Ovary (tissue), 9 donors: ENCODE data around the gene TNFSF11. TPM values are rescaled to one million over a fixed set of nuclear protein-coding genes. Genes with fewer than 3 reads are reported as not detected.

ENCODE experiments used
- DNase-seq, 5 donors: peaks; one replicate each; pipeline ENCODE4 v3.0.0-alpha.2; 2019 to 2020
- H3K27ac ChIP-seq, 2 donors: fragments of 200-600 bp; one replicate each; pipeline versions ENCODE4 v1.5.1 to v1.8.0; 2019 to 2022
- H3K27me3 ChIP-seq: fragments of 200-600 bp; one replicate; pipeline ENCODE4 v1.8.0; 2022
- H3K36me3 ChIP-seq: fragments of 200-600 bp; sonication (generic); one replicate; pipeline ENCODE4 v1.5.1; 2019
- H3K4me1 ChIP-seq: one replicate; pipeline ENCODE4 v1.8.1; 2013; ENCODE audit warnings: mild to moderate bottlenecking, moderate library complexity; ENCODE audit not compliant: insufficient read depth
- H3K4me3 ChIP-seq: fragments of 200-600 bp; sonication (generic); one replicate; pipeline ENCODE4 v1.5.1; 2017
- H3K9me3 ChIP-seq, 2 donors: fragments of 200-600 bp in 1 of 2; sonication (generic) in 1 of 2; one replicate each; pipeline versions ENCODE4 v1.5.1 to v1.8.1; 2013 to 2019; ENCODE audit warnings: mild to moderate bottlenecking in 1 of 2, moderate library complexity in 1 of 2
- CTCF ChIP-seq, 3 donors: fragments of 450-650 bp in 2 of 3; fragments of 200-600 bp in 1 of 3; IDR thresholded peaks; one replicate each; pipeline versions ENCODE4 v1.5.1 to v1.8.0; 2016 to 2022; ENCODE audit warnings: antibody characterized with exemption in 3 of 3, mild to moderate bottlenecking in 1 of 3
- EP300 ChIP-seq: sonication (generic); formaldehyde crosslinking; IDR thresholded peaks from one replicate; pipeline ENCODE4 v1.6.1; 2017; ENCODE audit warnings: antibody characterized with exemption
- POLR2A ChIP-seq: fragments of 450-650 bp; IDR thresholded peaks from one replicate; pipeline ENCODE4 v1.6.1; 2017; ENCODE audit warnings: antibody characterized with exemption, mild to moderate bottlenecking, moderate library complexity
- WGBS, 3 donors: extraction: QIAGEN DNeasy Blood & Tissue Kit in 1 of 3; methylation state at CpG; one replicate each; pipeline versions ENCODE4 v1.1.5 to v1.1.7; 2013 to 2017; 5-methylcytosine and 5-hydroxymethylcytosine counted together
- intact Hi-C, 4 donors: fragments of 100-400 bp; cut with DNase I; formaldehyde crosslinking; loops; one replicate each; pipeline versions ENCODE4 v1.11.0 to v1.15.1; 2022 to 2023
- polyA plus RNA-seq, 2 donors: library from polyadenylated mRNA; stranded (reverse); fragments of 200-250 nt in 1 of 2; fragments of 350-450 nt in 1 of 2; fragmentation: Illumina TruSeq in 1 of 2; extraction: RNeasy Lipid Tissue Mini Kit (QIAGEN cat#74804) in 1 of 2; gene quantifications; one replicate each; pipeline ENCODE4 v1.2.3, GENCODE V29; 2013 to 2014
- total RNA-seq, 7 donors: library from RNA; depleted of rRNA in 2 of 7; stranded (reverse); fragments of >200 nt in 2 of 7; fragmentation: NEBNext Ultra II Directional in 3 of 7; extraction: Animal tissue kit (Norgen Biotek cat#: 25700) in 3 of 7; gene quantifications; one replicate each; pipeline versions ENCODE4 v1.1.0 to v1.2.4, GENCODE V29; 2016 to 2023
- donor health status: DM: no; HTN: no; CAD: no; lungs with moderate emphysema.
- donor health status: DM: no; HTN: no; CAD: no.
- donor health status: Bipolar disorder and iron deficiency.
- donor health status: DM: yes; HTN: yes; CAD: no.
- donor health status: DM: no; HTN: no; CAD: no.
- donor health status: DM: yes; HTN: yes; CAD: no.

Gene TNFSF11
- total and polyA plus RNA-seq, 9 donors: 0.13 TPM; not detected in 8

GRCh38 chr13:42547612-42548011, 26.3 kb upstream of the TNFSF11 start:
- H3K36me3 ChIP-seq: no peaks in the 10 kb centered on the region
- H3K27ac ChIP-seq: no peak overlapping the region
- H3K9me3 ChIP-seq: no peaks in the 10 kb centered on the region
- DNase-seq: no peak
- H3K27me3 ChIP-seq: no peaks in the 10 kb centered on the region
- intact Hi-C loops: no loop called here
- no peaks in the 10 kb centered on the region for H3K4me1 ChIP-seq
- no peak for TF ChIP-seq CTCF (IDR thresholded peaks at IDR 0.05)
- TF ChIP-seq POLR2A: no peak
- no peak for TF ChIP-seq EP300
- H3K4me3 ChIP-seq: no peak overlapping the region
- 96 to 100% (median 96%) methylated on average over 1 of the region's 1 CpG for WGBS, 3 donors

DNA sequence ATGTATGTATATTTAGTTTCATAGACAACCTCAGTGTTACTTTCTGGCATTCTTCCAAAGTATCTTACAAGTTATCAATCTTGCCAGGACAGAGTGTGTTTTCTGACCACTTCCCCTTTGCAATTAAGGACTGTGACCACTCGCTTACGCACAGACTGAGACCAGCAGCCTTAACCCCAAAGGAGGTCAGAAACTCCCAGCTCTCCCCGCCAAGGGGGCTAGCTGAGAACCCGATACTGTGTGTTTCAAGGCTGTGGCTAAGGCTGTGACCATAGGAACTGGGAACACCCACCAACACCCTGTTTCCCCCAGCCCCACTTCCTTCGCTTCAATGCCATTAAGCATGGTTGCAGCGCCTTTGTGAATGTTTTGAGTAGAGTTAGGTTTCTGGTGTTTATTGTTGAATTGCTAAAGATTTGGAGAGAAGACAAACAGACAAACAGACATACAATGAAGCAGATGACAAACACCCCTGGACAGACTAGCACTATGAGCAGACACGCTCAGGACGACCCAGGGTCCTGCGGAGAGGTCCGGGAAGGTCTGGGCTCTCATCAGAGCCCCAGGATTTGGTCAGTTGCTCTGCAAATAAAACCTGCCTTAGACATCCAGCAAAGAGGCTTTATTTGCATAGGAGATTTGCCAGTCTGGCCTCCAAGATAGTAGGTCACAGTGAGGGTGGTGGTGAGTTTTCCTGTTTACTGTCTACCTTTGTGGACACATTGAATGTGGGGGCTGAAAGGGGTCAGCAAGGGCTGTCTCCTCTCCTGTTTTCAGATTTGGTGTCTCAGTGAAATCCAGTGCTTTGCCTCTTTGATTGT, 25.0 kb upstream of the TNFSF11 start:
- TF ChIP-seq CTCF (IDR thresholded peaks at IDR 0.05) (no peak), POLR2A (no peak)
- no peaks in the 10 kb centered on the region for H3K27me3 ChIP-seq
- no peak for DNase-seq
- no peak overlapping the region for H3K27ac ChIP-seq
- intact Hi-C loops: no loop called here
- no peaks in the 10 kb centered on the region for H3K9me3 ChIP-seq
- no peaks in the 10 kb centered on the region for H3K36me3 ChIP-seq
- WGBS, 3 donors: 54 to 59% (median 56%) methylated on average over 10 of the region's 10 CpGs
- no peaks in the 10 kb centered on the region for H3K4me1 ChIP-seq
- H3K4me3 ChIP-seq: no peak overlapping the region

DNA sequence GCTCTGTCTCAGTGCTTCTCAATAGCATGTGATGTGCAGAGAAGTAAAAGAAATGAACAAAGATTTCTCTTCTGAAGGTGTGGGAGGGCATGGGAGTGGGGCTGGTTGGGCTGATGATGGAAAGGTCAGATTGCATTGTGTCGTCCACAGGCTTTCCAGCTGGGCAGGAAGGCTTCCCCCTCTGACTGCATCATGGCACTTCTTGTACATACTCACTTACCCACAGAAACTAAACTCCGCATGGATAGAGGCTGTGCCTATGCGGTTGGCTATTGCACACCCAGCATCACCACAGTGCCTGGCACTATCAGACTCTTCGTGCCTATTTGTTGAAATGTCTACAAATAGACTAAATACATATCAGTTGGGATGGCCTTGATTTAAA, 24.4 kb upstream of the TNFSF11 start:
- H3K27me3 ChIP-seq: no peaks in the 10 kb centered on the region
- intact Hi-C loops: no loop called here
- H3K4me3 ChIP-seq: no peak overlapping the region
- 51 to 74% (median 60%) methylated on average over 4 of the region's 4 CpGs for WGBS, 3 donors
- TF ChIP-seq EP300 (no peak), POLR2A (no peak), CTCF (IDR thresholded peaks at IDR 0.05) (no peak)
- no peak for DNase-seq
- H3K4me1 ChIP-seq: no peaks in the 10 kb centered on the region
- no peaks in the 10 kb centered on the region for H3K9me3 ChIP-seq
- no peak overlapping the region for H3K27ac ChIP-seq
- H3K36me3 ChIP-seq: no peaks in the 10 kb centered on the region

- WGBS, 3 donors: 87 to 96% (median 91%) methylated on average over 2 of the region's 2 CpGs
- Histone ChIP-seq H3K36me3 (no peaks in the 10 kb centered on the region), H3K4me3 (no peak overlapping the region), H3K27ac (no peak overlapping the region), H3K27me3 (no peaks in the 10 kb centered on the region), H3K4me1 (no peaks in the 10 kb centered on the region), H3K9me3 (no peaks in the 10 kb centered on the region)
- intact Hi-C loops: no loop called here
- DNase-seq: no peak
- TF ChIP-seq CTCF (IDR thresholded peaks at IDR 0.05): no peak
- TF ChIP-seq POLR2A: no peak
- TF ChIP-seq EP300: no peak
These were observed 22.3 kb upstream of the TNFSF11 start for GRCh38 chr13:42551611-42552010.
